Transverse colon (tissue), 4 donors: Measurements from ENCODE around the gene FAM120B. TPM values are rescaled to one million over a fixed set of nuclear protein-coding genes. Genes with fewer than 3 reads are reported as not detected.

Experiments used
- DNase-seq: peaks from one replicate; pipeline ENCODE4 v3.0.0-alpha.2; 2019
- H3K27ac ChIP-seq, 4 donors: fragments of 200-600 bp; sonication (generic); 2 replicates each; pipeline ENCODE4 v1.5.1; 2016 to 2018; ENCODE audit warnings: inconsistent platforms in 4 of 4
- H3K27me3 ChIP-seq: fragments of 200-600 bp; sonication (generic); 2 replicates; pipeline ENCODE4 v1.5.1; 2017; ENCODE audit warnings: inconsistent platforms
- H3K36me3 ChIP-seq, 4 donors: fragments of 200-600 bp; sonication (generic); 2 replicates each; pipeline ENCODE4 v1.5.1; 2017 to 2019; ENCODE audit warnings: inconsistent platforms in 4 of 4
- H3K4me1 ChIP-seq, 4 donors: fragments of 200-600 bp; sonication (generic); 2 replicates each; pipeline ENCODE4 v1.5.1; 2017 to 2020; ENCODE audit warnings: inconsistent platforms in 4 of 4
- H3K4me3 ChIP-seq, 4 donors: fragments of 200-600 bp; sonication (generic); 1 replicate in 1 of 4; 2 replicates in 3 of 4; pipeline versions ENCODE4 v1.5.1 to v1.6.1; 2017 to 2019; ENCODE audit warnings: inconsistent platforms in 4 of 4
- H3K9me3 ChIP-seq, 2 donors: fragments of 200-600 bp; sonication (generic); 2 replicates each; pipeline ENCODE4 v1.5.1; 2017 to 2019; ENCODE audit warnings: inconsistent platforms in 2 of 2
- EP300 ChIP-seq: sonication (generic); formaldehyde crosslinking; IDR thresholded peaks from one replicate; pipeline ENCODE4 v1.6.1; 2017; ENCODE audit warnings: antibody characterized with exemption, low read depth
- POLR2A ChIP-seq: fragments of 450-650 bp; IDR thresholded peaks from one replicate; pipeline ENCODE4 v1.6.1; 2016; ENCODE audit warnings: antibody characterized with exemption, mild to moderate bottlenecking, moderate library complexity
- POLR2AphosphoS5 ChIP-seq, 3 donors: sonication (generic); formaldehyde crosslinking; IDR thresholded peaks; one replicate each; pipeline ENCODE4 v1.6.1; 2016; ENCODE audit warnings: antibody characterized with exemption in 3 of 3
- WGBS, 2 donors: methylation state at CpG; one replicate each; pipeline ENCODE4 v1.1.5; 2018; ENCODE audit warnings: low coverage in 1 of 2; 5-methylcytosine and 5-hydroxymethylcytosine counted together
- in situ Hi-C, 4 donors: fragments of 200-750 bp; cut with MboI; loops; one replicate each; pipeline versions ENCODE4 v1.15.0 to v1.15.1; 2017; ENCODE audit warnings: low sequenced_read_pairs in 3 of 4, low pct_ligation_motif_present in 1 of 4, low pct_unique_long_range_greater_than_20kb in 1 of 4
- intact Hi-C: fragments of 100-400 bp; cut with DNase I; formaldehyde crosslinking; loops from one replicate; pipeline ENCODE4 v1.15.1; 2023; ENCODE audit warnings: low total_unique reads
- total RNA-seq, 4 donors: library from RNA; depleted of rRNA; stranded (reverse); fragments of >200 nt; gene quantifications; one replicate each; pipeline ENCODE4 v1.1.0, GENCODE V29; 2016
- TF ChIP-seq, protein P1 (sequence below), 5 experiments: fragments of 200-600 bp in 3 of 5; fragments of 450-650 bp in 2 of 5; sonication (generic) in 3 of 5; IDR thresholded peaks; 1 replicate in 2 of 5; 2 replicates in 3 of 5; pipeline ENCODE4 v1.5.1; 2016 to 2017; ENCODE audit warnings: antibody characterized with exemption in 5 of 5, inconsistent platforms in 3 of 5, mild to moderate bottlenecking in 2 of 5, moderate library complexity in 1 of 5

Gene FAM120B
- total RNA-seq, 4 donors from 2014 or later = 24.7 to 35.9 (median 26.7) TPM

DNA sequence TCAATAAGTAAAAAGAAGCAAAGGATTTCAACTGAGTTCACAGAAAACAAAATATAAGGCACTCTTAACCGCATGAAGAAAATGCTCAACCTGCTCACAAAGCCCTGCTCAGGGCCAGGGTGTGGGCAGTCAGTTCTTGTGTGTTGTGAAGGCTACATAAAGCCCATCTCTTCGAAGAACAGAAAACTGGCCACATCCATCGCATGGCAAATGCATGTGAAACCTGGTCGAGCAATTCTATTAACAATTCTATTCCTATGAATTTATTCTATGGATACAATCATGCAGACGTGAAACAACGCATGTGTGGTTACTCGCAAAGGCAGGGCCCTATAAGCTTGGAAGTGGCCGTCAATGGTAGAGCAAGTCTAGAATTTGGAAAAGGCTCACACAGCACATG lies 136.0 kb downstream of the FAM120B start:
- Histone ChIP-seq H3K4me1 (peaks cover 0 to 8% (median 6%) of the 10 kb centered on the region in 4 donors), H3K27me3 (no peaks in the 10 kb centered on the region), H3K27ac (no peak overlapping the region), H3K9me3 (no peaks in the 10 kb centered on the region), H3K36me3 (no peaks in the 10 kb centered on the region), H3K4me3 (no peak overlapping the region)
- in situ Hi-C loops (no loop called here), intact Hi-C loops (no loop called here)
- no peak for DNase-seq
- 86 to 90% methylated on average over 8 of the region's 8 CpGs for WGBS, 2 donors
- TF ChIP-seq EP300 = no peak
- TF ChIP-seq POLR2AphosphoS5 (IDR thresholded peaks at IDR 0.05) = no peak
- TF ChIP-seq, protein P1, sequence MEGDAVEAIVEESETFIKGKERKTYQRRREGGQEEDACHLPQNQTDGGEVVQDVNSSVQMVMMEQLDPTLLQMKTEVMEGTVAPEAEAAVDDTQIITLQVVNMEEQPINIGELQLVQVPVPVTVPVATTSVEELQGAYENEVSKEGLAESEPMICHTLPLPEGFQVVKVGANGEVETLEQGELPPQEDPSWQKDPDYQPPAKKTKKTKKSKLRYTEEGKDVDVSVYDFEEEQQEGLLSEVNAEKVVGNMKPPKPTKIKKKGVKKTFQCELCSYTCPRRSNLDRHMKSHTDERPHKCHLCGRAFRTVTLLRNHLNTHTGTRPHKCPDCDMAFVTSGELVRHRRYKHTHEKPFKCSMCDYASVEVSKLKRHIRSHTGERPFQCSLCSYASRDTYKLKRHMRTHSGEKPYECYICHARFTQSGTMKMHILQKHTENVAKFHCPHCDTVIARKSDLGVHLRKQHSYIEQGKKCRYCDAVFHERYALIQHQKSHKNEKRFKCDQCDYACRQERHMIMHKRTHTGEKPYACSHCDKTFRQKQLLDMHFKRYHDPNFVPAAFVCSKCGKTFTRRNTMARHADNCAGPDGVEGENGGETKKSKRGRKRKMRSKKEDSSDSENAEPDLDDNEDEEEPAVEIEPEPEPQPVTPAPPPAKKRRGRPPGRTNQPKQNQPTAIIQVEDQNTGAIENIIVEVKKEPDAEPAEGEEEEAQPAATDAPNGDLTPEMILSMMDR (IDR thresholded peaks at IDR 0.05) = no peak
- TF ChIP-seq POLR2A = no peak

DNA sequence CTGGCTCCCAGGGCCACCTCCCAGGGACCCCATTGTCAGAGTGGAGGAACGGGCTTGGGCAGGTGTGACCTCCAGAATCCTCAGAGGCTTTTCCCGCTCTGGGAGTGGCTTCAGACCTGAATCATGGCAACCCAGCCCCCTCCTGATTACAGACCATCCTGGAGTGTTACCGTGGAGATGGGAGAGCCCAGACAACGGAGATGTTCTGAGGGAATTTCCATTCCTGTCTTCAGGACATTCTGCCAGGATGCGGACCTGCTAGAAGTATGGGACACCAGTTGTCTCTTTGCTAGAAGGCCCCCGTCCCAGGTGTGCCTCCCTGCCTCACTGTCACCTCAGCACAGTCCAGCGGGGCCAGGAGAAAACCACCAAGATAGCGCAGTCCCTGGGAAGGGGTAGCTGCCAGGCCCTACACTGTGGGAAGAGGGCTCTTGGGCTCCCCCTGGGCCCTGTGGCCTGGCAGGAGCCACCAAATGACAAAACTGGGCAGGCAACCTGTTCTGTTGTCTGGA lies 136.6 kb downstream of the FAM120B start:
- intact Hi-C loops (no loop called here), in situ Hi-C loops (no loop called here)
- peaks cover 0 to 2% (median under 1%) of the 10 kb centered on the region in 4 donors for H3K4me1 ChIP-seq
- 90 to 96% methylated on average over 4 to 8 of the region's 8 CpGs for WGBS, 2 donors
- H3K27me3 ChIP-seq = no peaks in the 10 kb centered on the region
- no peaks in the 10 kb centered on the region for H3K36me3 ChIP-seq
- no peak overlapping the region for H3K27ac ChIP-seq
- TF ChIP-seq, protein P1 (IDR thresholded peaks at IDR 0.05) = no peak
- TF ChIP-seq EP300 (no peak), POLR2AphosphoS5 (IDR thresholded peaks at IDR 0.05) (no peak), POLR2A (no peak)
- DNase-seq = no peak
- H3K4me3 ChIP-seq = no peak overlapping the region
- H3K9me3 ChIP-seq = no peaks in the 10 kb centered on the region

DNA sequence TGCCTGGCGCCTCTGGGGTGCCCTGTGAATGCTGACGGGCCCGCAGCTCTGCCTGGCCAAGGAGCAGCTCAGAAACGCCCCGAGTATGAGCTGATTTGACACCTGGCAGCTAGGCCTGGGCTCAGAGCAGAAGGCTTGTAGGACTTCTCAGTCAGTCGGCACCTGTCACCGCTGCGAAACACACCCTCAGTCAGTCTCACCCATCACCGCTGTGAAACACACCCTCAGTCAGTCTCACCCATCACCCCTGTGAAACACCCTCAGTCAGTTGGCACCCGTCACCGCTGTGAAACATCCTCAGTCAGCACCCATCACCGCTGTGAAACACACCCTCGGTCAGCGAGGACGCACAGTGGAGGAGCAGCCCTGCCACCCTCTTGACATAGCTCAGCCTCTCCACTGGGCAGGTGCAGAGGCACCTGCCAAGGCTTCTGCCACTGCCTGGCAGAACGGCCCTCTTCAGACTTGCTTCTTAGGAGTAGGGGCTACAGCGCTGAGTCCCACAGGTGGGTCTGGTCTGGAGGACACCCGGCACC lies 137.6 kb downstream of the FAM120B start:
- Histone ChIP-seq H3K27me3 (no peaks in the 10 kb centered on the region), H3K4me3 (no peak overlapping the region), H3K36me3 (no peaks in the 10 kb centered on the region), H3K9me3 (no peaks in the 10 kb centered on the region), H3K27ac (no peak overlapping the region), H3K4me1 (no peaks in the 10 kb centered on the region)
- in situ Hi-C loops = no loop called here
- no peak for DNase-seq
- intact Hi-C loops = no loop called here
- 85% methylated on average over 17 of the region's 18 CpGs; no CpG with 5 or more reads in 1 of the 2 donors for WGBS, 2 donors
- TF ChIP-seq, protein P1 (IDR thresholded peaks at IDR 0.05) = no peak
- TF ChIP-seq POLR2AphosphoS5 (IDR thresholded peaks at IDR 0.05) = no peak
- TF ChIP-seq POLR2A = no peak

DNA sequence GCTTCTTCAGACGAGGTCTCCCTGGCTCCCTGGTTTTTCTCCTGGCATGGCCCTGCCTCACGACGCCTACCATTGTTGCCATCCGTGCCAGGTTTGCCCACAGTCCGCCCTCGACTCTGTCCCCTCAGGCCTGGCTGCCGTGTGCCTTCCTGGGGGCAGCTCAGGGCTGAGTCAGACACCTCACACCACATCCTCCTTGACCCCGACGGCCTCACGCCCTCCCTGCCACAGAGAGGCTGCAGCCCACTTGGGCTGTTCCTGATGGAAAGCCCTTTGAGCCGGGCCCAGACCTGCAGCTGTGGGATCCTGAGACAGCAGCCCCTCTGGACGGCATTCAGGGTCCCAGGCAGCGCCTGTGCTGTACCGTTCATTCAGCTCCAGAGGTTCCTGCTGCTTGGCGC lies 138.3 kb downstream of the FAM120B start:
- Histone ChIP-seq H3K36me3 (no peaks in the 10 kb centered on the region), H3K4me3 (no peak overlapping the region), H3K27me3 (no peaks in the 10 kb centered on the region), H3K27ac (no peak overlapping the region), H3K4me1 (no peaks in the 10 kb centered on the region), H3K9me3 (no peaks in the 10 kb centered on the region)
- no peak for DNase-seq
- intact Hi-C loops (no loop called here), in situ Hi-C loops (no loop called here)
- 60 to 63% methylated on average over 1 to 15 of the region's 15 CpGs for WGBS, 2 donors
- no peak for TF ChIP-seq EP300
- no peak for TF ChIP-seq POLR2AphosphoS5 (IDR thresholded peaks at IDR 0.05)
- TF ChIP-seq, protein P1 (IDR thresholded peaks at IDR 0.05) = no peak
- no peak for TF ChIP-seq POLR2A
